Tibial nerve (tissue), 3 donors: ENCODE results near the gene CCDC158.
"Not testable (repeated sequence)": the region's sequence is repeated elsewhere in the genome, so short reads cannot be mapped to it uniquely, and the experiment has no call there.

Experiments used
- POLR2A ChIP-seq, 2 donors: fragments of 450-650 bp; IDR thresholded peaks; one replicate each; pipeline ENCODE4 v1.6.1; 2017; ENCODE audit warnings: antibody characterized with exemption in 2 of 2, mild to moderate bottlenecking in 2 of 2, moderate library complexity in 2 of 2
- TF ChIP-seq, protein P1 (sequence below), 5 experiments: fragments of 200-600 bp in 3 of 5; fragments of 450-650 bp in 2 of 5; sonication (generic) in 3 of 5; IDR thresholded peaks; one replicate each; pipeline ENCODE4 v1.5.1; 2016 to 2019; ENCODE audit warnings: antibody characterized with exemption in 5 of 5, mild to moderate bottlenecking in 3 of 5, moderate library complexity in 2 of 5

DNA sequence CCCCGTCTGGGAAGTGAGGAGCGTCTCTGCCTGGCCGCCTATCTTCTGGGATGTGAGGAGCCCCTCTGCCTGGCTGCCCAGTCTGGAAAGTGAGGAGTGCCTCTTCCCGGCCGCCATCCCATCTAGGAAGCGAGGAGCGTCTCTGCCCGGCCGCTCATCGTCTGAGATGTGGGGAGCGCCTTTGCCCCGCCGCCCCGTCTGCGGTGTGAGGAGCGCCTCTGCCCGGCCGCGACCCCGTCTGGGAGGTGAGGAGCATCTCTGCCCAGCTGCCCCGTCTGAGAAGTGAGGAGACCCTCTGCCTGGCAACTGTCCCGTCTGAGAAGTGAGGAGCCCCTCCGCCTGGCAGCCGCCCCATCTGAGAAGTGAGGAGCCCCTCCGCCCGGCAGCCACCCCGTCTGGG, 2.2 kb upstream of the CCDC158 start:
- TF ChIP-seq, protein P1, sequence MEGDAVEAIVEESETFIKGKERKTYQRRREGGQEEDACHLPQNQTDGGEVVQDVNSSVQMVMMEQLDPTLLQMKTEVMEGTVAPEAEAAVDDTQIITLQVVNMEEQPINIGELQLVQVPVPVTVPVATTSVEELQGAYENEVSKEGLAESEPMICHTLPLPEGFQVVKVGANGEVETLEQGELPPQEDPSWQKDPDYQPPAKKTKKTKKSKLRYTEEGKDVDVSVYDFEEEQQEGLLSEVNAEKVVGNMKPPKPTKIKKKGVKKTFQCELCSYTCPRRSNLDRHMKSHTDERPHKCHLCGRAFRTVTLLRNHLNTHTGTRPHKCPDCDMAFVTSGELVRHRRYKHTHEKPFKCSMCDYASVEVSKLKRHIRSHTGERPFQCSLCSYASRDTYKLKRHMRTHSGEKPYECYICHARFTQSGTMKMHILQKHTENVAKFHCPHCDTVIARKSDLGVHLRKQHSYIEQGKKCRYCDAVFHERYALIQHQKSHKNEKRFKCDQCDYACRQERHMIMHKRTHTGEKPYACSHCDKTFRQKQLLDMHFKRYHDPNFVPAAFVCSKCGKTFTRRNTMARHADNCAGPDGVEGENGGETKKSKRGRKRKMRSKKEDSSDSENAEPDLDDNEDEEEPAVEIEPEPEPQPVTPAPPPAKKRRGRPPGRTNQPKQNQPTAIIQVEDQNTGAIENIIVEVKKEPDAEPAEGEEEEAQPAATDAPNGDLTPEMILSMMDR (IDR thresholded peaks at IDR 0.05), result not testable (repeated sequence)
- TF ChIP-seq POLR2A (IDR thresholded peaks at IDR 0.05), result not testable (repeated sequence)
